HuH-7.5 (cell line): Measurements from ENCODE around the gene PSMB7.

Experiments
- DNase-seq: peaks from one replicate; pipeline ENCODE4 v3.0.0; 2011; ENCODE audit warnings: low spot score

PSMB7 gene

DNA sequence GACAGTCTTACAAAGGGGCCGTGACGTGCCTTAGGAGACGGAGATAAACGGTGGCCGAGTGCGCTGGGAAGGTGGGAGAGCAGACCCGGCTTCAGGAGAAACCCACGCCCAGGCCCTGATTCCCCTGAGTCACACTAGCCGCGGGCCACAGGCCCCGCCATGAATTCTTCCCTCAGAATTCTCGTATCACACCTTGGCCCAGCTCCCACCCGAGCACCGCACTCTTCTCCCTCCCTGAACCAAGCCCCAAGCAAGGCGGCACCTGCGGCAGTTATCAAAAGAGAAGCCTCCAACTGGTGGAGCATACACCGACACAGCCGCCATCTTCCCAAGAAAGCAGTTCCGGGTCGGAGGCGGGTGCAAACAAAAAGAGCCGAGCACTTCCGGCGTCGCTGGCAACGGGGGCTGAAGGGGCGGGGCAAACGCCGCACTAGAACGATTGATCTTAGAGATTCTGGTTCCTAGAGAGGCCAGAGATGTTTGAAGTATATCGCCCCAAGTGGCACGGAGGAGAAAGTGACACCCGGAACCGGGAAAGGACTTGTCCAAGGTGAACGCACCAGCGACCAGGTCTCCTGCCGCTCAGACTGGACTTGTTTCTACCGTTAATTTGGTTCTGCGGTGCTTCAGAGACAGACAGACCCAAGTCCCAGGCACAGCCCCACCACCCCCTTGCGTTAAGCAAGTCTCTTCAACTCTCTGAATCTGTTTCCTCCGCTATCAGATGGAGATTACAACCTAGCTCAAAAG lies at the start of gene PSMB7:
Gene PSMB7, minus strand, starts transcription at position 341 of the 750 bp plus-strand sequence. Its CDS starts 17 bp downstream, at position 324.
- peak; percentile 85 for DNase-seq

DNA sequence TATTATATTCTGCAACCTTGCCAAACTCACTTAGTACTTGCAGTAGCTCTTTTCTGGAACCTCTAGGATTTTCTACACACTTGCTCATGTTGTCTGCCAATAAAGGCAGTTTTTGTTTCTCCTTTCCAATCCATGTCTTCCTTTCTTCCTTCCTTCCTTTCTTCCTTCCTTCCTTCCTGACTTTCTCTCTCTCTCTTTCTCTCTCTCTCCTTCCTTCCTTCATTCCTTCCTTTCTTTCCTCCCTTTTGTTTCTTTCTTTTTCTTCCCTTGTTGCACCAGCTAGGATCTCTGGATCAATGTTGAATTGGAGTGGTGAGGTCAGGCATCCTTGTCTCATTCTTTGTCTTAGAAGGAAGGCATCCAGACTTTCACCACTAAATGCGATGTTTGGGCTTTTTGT lies 47.5 kb upstream of the PSMB7 start:
- no peak for DNase-seq

DNA sequence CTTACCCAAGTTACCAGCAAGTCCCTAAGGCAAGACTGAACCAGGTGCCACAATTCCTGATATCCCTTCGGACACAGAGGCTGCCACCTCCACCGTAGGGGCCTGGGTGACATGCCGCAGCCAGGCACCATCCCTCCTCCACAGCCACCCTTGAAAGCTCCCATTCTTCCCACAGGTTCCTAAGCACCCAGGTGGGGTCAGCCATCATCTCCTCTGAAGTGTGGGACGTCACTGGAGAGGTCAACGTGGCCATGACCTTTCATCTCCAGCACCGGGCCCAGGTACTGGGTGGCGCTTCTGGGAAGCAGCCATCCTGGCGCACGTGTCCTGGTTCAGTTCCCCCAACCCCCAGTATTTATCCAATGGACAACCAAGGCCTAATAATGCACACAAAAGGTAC lies 43.2 kb upstream of the PSMB7 start:
- DNase-seq: no peak

DNA sequence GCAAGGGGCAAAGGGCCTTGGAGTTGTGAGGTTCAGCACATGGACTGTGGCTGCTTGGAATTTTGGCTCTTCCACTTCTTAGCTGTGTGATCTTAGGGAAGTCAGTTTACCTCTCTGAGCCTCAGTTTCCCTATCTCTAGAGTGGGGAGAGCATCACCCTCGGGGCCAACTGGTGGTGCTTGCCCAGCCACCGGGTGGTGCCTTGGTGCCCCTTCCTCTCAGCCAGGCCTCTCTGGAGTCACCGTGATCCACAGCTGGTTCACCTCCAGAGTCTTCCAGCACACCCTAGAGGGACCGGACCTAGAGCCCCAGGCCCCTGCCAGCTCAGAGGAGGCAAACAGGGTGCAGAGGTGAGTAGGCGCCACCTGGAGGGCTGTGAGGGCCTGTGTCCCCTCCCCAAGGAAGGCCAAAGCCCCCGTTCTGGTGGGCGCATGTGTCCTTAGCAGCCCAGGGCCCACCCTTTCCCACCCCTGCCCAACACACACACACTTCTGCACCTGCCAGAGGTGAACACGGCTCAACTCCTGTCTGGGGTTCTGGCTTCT lies 42.7 kb upstream of the PSMB7 start:
- DNase-seq: no peak

- no peak for DNase-seq
Measured at GRCh38 chr9:124457079-124457886, 42.0 kb upstream of the PSMB7 start.

DNA sequence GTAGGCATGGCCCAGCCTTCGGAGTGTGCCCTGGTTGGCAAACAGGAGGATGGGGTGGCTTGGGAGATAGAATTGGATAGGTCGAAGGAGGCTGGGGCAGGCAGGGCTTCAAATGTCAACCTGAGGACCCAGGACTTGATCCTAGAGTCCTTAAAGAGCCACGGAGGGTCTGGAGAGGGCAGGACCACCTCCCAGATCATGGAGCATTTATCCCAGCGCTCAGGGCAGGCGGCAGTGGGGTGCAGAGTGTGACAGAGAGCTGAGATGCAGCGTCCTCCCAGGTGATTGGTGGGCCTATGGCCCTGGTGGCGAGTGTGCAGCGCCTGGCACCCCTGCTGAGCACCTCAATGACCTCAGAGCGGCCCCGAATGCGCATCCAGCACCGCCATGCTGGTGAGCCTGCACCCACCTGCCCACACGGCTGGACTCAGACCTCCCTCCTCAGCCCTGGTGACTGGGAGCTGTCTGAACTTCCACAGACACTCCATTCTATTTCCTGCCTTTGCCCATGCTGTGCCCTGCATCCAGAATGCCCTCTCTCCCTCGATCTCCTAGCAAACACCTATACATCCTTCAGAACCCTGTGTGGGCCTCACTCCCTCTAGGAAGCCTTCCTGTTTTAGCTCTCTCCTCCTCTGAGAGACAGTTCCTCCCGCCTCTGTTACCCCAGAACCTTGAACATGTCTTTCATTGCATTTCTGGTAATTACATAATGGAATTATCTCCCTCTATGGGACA lies 41.3 kb upstream of the PSMB7 start:
- no peak for DNase-seq

GRCh38 chr9:124455820-124456219 lies 40.6 kb upstream of the PSMB7 start:
- no peak for DNase-seq

- no peak for DNase-seq
Measured at GRCh38 chr9:124454791-124455443, 39.7 kb upstream of the PSMB7 start.

DNA sequence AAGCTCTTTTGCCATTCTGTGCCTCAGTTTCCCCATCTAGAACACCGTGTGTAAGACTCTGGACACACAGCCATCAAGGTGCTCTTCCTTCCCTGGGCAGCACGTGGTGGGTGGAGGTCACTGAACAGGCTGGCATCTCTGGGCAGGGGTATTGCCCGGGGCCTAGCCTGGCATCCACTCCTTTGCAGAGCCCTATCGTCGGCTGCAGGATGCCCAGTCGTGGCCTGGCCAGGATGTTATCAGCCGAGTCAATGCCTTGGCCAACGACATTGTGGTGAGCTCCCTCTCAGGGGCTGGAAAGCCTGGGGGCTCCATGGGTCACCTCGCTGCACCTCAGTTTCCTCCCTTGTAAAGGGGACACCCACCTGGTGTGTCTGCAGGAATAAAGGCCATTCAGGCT lies 39.1 kb upstream of the PSMB7 start:
- no peak for DNase-seq

DNA sequence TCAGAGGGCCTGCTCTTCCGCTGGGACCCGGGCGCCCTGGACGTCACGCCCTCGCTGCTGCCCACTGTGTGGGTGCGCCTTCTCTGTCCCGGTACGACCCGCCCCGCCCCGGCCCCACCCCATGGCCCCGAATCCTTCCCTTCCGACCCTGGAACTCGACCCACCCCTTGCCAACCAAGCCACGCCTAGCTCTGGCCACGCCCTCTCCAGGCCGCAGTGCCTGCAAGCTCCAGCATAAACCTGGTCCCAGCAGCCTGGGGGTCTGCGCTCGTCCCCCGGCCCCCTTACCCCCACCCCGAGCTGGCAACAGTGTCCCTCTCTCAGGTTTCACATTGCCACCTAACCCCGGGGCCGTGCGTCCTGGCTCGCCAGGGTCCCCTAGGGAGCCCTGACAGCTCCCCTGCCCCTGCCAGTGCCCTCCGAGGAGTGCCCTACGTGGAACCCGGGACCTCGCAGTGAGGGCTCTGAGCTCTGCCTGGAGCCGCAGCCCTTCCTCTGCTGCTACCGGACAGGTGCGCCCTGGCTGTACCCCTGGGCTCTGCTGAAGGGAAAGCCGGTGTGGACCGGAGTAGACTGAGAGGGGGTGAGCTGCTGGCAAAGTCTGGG lies 38.4 kb upstream of the PSMB7 start:
- DNase-seq: no peak

- DNase-seq: no peak
Measured at GRCh38 chr9:124452841-124453585, 37.8 kb upstream of the PSMB7 start.

GRCh38 chr9:124452326-124452725 lies 37.1 kb upstream of the PSMB7 start:
- DNase-seq: no peak

DNA sequence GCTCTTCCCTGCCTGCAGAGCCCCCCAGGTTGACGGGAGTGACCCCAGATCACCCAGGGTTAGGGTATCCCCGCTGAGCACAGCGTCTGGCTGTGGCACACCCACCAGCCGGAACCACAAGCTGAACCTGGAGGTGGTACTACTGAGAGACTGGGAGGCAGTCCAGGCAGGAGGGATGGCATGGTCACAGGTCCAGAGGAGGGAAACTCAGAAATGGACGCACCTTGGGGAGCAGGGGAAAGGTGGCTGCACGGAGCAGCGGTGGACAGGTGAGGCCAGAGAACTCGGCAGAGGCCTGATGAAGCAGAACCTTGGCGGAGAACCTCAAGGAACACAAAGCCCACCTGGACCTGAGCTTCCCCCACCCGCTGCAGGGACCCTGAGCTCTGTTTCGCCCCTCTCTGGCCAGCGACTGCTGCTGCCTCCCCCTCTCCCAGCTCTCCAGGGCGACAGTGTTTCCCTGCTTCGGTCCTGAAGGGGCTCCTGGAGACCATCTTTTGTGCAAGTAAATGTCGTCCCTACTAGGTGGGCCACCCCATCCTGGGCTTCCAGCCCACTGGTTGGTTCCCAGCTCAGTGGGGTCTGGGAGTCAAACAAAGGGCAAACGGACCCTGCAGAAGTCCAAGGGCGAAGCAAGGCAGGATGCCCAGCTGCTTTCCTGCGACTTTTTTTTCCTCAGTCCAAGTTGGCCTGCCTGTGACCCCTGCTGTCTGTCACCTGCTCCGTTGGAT lies 35.9 kb upstream of the PSMB7 start:
- no peak for DNase-seq

- no peak for DNase-seq
Measured at GRCh38 chr9:124450241-124450924, 35.1 kb upstream of the PSMB7 start, which contains the start of gene ADGRD2. TSS of gene ADGRD2 (plus strand) at chr9:124450451. CDS start at chr9:124451667, 1,216 bp downstream.

- no peak for DNase-seq
Measured at GRCh38 chr9:124449381-124450151, 34.3 kb upstream of the PSMB7 start.

- DNase-seq: no peak
Measured at GRCh38 chr9:124448019-124448418, 32.8 kb upstream of the PSMB7 start.

DNA sequence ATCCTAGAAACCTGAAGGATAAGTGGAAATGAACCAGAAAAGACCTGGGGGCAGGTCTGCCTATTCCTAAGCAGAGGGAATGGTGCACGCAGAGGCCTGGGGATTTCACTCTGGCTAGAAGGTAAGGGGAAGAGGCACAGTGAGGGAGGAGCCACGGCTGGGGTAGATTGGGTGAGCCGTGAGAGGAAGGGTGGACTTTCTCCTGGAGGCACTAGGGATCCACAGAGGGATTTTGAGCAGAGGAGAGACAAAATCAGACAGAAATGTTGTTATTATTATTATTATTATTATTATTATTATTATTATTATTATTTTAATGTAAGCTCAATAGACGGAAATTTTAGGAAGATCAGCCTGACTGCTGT lies 32.0 kb upstream of the PSMB7 start:
- no peak for DNase-seq

- DNase-seq: no peak
Measured at GRCh38 chr9:124444166-124444565, 28.9 kb upstream of the PSMB7 start.

GRCh38 chr9:124443625-124444024 lies 28.4 kb upstream of the PSMB7 start:
- DNase-seq: no peak
